DND-41 (cell line): Measurements from ENCODE around the gene METTL6.
A peak's percentile ranks its signal among the peaks of the same experiment; 100 is the strongest.
"Not testable (repeated sequence)": the region's sequence is repeated elsewhere in the genome, so short reads cannot be mapped to it uniquely, and the experiment has no call there.

ENCODE experiments used
- ATAC-seq: fragments of 200-7000 bp; cut with Tn5 transposase; 3 replicates; pipeline ENCODE4 v1.9.1; 2021; ENCODE audit warnings: low read depth; ENCODE audit not compliant: insufficient read depth
- DNase-seq: peaks from one replicate; pipeline ENCODE4 v3.0.0-alpha.2; 2020
- H2AFZ ChIP-seq: 2 replicates; pipeline ENCODE4 v1.6.0; 2012; ENCODE audit warnings: low read depth, low read length
- H3K27ac ChIP-seq: 2 replicates; pipeline ENCODE4 v1.5.1; 2012; ENCODE audit warnings: low read length, inconsistent platforms
- H3K27me3 ChIP-seq: fragments of 200-600 bp; sonication (generic); 2 replicates; pipeline ENCODE4 v1.6.0; 2012; ENCODE audit warnings: low read length, mild to moderate bottlenecking, inconsistent platforms; ENCODE audit not compliant: insufficient read depth, poor library complexity
- H3K36me3 ChIP-seq: 2 replicates; pipeline ENCODE4 v1.5.1; 2012; ENCODE audit warnings: low read length, inconsistent platforms; ENCODE audit not compliant: insufficient read depth
- H3K4me1 ChIP-seq: 2 replicates; pipeline ENCODE4 v1.5.1; 2012; ENCODE audit warnings: mild to moderate bottlenecking, low read length; ENCODE audit not compliant: insufficient read depth
- H3K4me2 ChIP-seq: 2 replicates; pipeline ENCODE4 v1.6.0; 2012; ENCODE audit warnings: mild to moderate bottlenecking, moderate library complexity, low read length, inconsistent platforms; ENCODE audit not compliant: insufficient read depth
- H3K4me3 ChIP-seq, 2 experiments: fragments of 200-600 bp in 1 of 2; shearing (Covaris generic) in 1 of 2; 2 replicates each; pipeline ENCODE4 v1.5.1; 2012 to 2016; ENCODE audit warnings: inconsistent platforms in 2 of 2, low read length in 2 of 2, mild to moderate bottlenecking in 2 of 2, low read depth in 1 of 2, moderate library complexity in 1 of 2
- H3K79me2 ChIP-seq: 2 replicates; pipeline ENCODE4 v1.6.0; 2012; ENCODE audit warnings: low read length, inconsistent platforms; ENCODE audit not compliant: insufficient read depth
- H3K9ac ChIP-seq: 2 replicates; pipeline ENCODE4 v1.6.0; 2012; ENCODE audit warnings: low read depth, mild to moderate bottlenecking, inconsistent platforms, low read length, moderate library complexity
- H3K9me3 ChIP-seq: 2 replicates; pipeline ENCODE4 v1.5.1; 2012; ENCODE audit warnings: low read length, moderate library complexity, mild to moderate bottlenecking, inconsistent platforms; ENCODE audit not compliant: insufficient read depth, severe bottlenecking
- H4K20me1 ChIP-seq: 2 replicates; pipeline ENCODE4 v1.6.0; 2012; ENCODE audit warnings: low read length; ENCODE audit not compliant: insufficient read depth
- CTCF ChIP-seq: IDR thresholded peaks from 2 replicates; pipeline ENCODE4 v1.5.1; 2012; ENCODE audit warnings: borderline replicate concordance, low read length, moderate library complexity, mild to moderate bottlenecking; ENCODE audit not compliant: poor library complexity, severe bottlenecking; ENCODE audit errors: extremely low read depth
- EZH2 ChIP-seq: IDR thresholded peaks from 3 replicates; pipeline ENCODE4 v1.6.1; 2012; ENCODE audit warnings: borderline replicate concordance, low read depth, mild to moderate bottlenecking, moderate library complexity, low read length, inconsistent platforms; ENCODE audit not compliant: severe bottlenecking

METTL6 gene

DNA sequence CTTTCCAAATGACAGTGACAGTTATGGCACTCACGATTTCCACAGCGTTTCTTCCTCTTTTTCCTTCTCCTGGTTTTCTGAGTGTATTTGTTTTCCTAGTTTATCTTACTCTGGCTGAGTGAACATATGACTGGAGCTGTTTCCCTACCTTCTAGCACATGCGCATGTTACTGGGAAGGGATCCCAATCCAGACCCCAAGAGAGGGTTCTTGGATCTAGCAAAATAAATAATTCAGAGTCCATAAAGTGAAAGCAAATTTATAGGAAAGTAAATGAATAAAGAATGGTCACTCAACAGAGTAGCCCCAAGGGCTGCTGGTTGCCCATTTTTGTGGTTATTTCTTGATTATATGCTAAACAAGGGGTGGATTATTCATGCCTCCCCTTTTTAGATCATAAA is 23.8 kb downstream of the METTL6 start:
- Histone ChIP-seq H3K4me3 (no peak overlapping the region), H3K9me3 (no peaks in the 10 kb centered on the region), H3K4me1 (peaks cover 13% of the 10 kb centered on the region), H3K9ac (no peak overlapping the region), H4K20me1 (no peaks in the 10 kb centered on the region), H3K36me3 (no peaks in the 10 kb centered on the region; the same call in 1 of the 2 replicates), H3K27ac (no peak overlapping the region), H3K27me3 (no peaks in the 10 kb centered on the region), H2AFZ (no peak overlapping the region), H3K79me2 (no peaks in the 10 kb centered on the region), H3K4me2 (no peak overlapping the region)
- no peak for DNase-seq
- no peak for ATAC-seq
- no peak for TF ChIP-seq EZH2
- no peak for TF ChIP-seq CTCF

GRCh38 chr3:15401936-15402335 is 25.4 kb downstream of the METTL6 start:
- H3K4me1 ChIP-seq, result peaks cover 13% of the 10 kb centered on the region
- H3K9ac ChIP-seq, result no peak overlapping the region
- no peaks in the 10 kb centered on the region for H3K27me3 ChIP-seq
- no peaks in the 10 kb centered on the region for H4K20me1 ChIP-seq
- no peak overlapping the region for H3K4me3 ChIP-seq
- no peak overlapping the region for H3K4me2 ChIP-seq
- no peaks in the 10 kb centered on the region for H3K79me2 ChIP-seq
- ATAC-seq (no peak), DNase-seq (no peak)
- no peak overlapping the region for H2AFZ ChIP-seq
- H3K27ac ChIP-seq, result no peak overlapping the region
- H3K36me3 ChIP-seq, result 0 out of 2 replicates have a peak, but pooled peaks cover 4% of the 10 kb centered on the region
- TF ChIP-seq EZH2 (no peak), CTCF (no peak)
- peaks cover 11% of the 10 kb centered on the region for H3K9me3 ChIP-seq

DNA sequence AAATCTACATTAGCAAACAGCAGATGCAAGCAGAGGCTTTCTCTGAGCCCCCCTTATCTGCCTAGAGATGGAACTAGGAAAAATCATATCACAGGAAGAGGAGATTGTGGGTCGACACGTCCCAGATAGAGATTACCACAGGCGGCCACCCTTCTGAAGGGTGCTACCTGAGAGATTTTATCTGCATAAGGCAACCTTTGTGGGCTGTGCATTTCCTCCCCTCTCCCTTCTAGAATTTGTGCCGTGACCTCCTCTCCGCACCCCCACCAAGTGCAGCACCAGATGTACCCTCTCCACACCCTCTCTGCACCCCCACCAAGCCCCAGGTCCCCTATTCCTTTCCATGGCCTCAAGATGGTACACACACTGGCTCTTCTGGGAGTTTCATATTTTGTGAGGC is 27.4 kb downstream of the METTL6 start:
- Histone ChIP-seq H3K79me2 (no peaks in the 10 kb centered on the region), H4K20me1 (no peaks in the 10 kb centered on the region)

DNA sequence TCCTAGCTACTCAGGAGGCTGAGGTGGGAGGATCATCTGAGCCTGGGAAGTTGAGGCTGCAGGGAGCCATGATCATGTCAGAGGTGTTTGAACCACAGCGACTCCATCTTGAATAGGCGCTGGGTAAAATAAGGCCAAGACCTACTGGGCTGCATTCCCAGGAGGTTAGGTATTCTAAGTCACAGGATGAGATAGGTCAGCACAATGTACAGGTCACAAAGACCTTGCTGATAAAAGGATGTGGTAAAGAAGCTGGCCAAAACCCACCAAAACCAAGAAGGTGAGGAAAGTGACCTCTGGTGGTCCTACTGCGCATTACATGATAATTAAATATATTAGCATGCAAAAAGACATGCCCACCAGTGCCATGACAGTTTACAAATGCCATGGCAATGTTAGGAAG is 28.6 kb downstream of the METTL6 start:
- H3K9ac ChIP-seq, ATAC-seq, H3K4me2 ChIP-seq, DNase-seq, H2AFZ ChIP-seq, H3K36me3 ChIP-seq, H3K79me2 ChIP-seq, H4K20me1 ChIP-seq, H3K27ac ChIP-seq, H3K27me3 ChIP-seq, H3K4me3 ChIP-seq: not testable (repeated sequence)
- peaks cover 11% of the 10 kb centered on the region for H3K9me3 ChIP-seq
- H3K4me1 ChIP-seq, result peaks cover 13% of the 10 kb centered on the region

More for the DNA sequence above, 27.4 kb downstream of the METTL6 start:
- H3K9ac ChIP-seq, result no peak overlapping the region
- H3K4me3 ChIP-seq, result no peak overlapping the region
- H3K4me1 ChIP-seq, result peaks cover 13% of the 10 kb centered on the region
- H3K9me3 ChIP-seq, result peaks cover 11% of the 10 kb centered on the region
- TF ChIP-seq CTCF (no peak), EZH2 (no peak)
- ATAC-seq (peak; percentile 89), DNase-seq (peak; percentile 71)
- no peaks in the 10 kb centered on the region for H3K27me3 ChIP-seq
- H3K27ac ChIP-seq, result no peak overlapping the region
- H3K36me3 ChIP-seq, result 0 out of 2 replicates have a peak, but pooled peaks cover 4% of the 10 kb centered on the region
- no peak overlapping the region for H2AFZ ChIP-seq
- H3K4me2 ChIP-seq, result no peak overlapping the region

DNA sequence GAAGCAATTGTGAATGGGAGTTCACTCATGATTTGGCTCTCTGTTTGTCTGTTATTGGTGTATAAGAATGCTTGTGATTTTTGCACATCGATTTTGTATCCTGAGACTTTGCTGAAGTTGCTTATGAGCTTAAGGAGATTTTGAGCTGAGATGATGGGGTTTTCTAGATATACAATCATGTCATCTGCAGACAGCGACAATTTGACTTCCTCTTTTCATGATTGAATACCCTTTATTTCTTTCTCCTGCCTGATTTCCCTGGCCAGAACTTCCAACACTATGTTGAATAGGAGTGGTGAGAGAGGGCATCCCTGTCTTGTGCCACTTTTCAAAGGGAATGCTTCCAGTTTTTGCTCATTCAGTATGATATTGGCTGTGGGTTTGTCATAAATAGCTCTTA is 34.1 kb downstream of the METTL6 start:
- H3K79me2 ChIP-seq, H3K4me2 ChIP-seq, DNase-seq, H3K27me3 ChIP-seq, H3K27ac ChIP-seq, H3K9ac ChIP-seq, H4K20me1 ChIP-seq, H3K36me3 ChIP-seq, H3K4me3 ChIP-seq, ATAC-seq, H2AFZ ChIP-seq: not testable (repeated sequence)
- Histone ChIP-seq H3K4me1 (peaks cover 21% of the 10 kb centered on the region), H3K9me3 (peaks cover 11% of the 10 kb centered on the region)
